KMS-11 (cell line): ENCODE data around the gene LCAT.

Experiments
- H2AFZ ChIP-seq: fragments of 200-600 bp; sonication (generic); 2 replicates; pipeline ENCODE4 v1.6.1; 2016; ENCODE audit warnings: antibody characterized with exemption, mixed run types, low read depth
- H3K27ac ChIP-seq: fragments of 200-600 bp; sonication (generic); 2 replicates; pipeline ENCODE4 v1.6.1; 2016; ENCODE audit warnings: mild to moderate bottlenecking, mixed run types
- H3K27me3 ChIP-seq: fragments of 200-600 bp; sonication (generic); 2 replicates; pipeline ENCODE4 v1.6.1; 2017; ENCODE audit warnings: mild to moderate bottlenecking, low read depth, mixed run types, moderate library complexity; ENCODE audit not compliant: insufficient read depth
- H3K36me3 ChIP-seq: fragments of 200-600 bp; sonication (generic); 2 replicates; pipeline ENCODE4 v1.6.1; 2017; ENCODE audit warnings: mild to moderate bottlenecking, mixed run types; ENCODE audit not compliant: insufficient read depth
- H3K4me1 ChIP-seq: fragments of 200-600 bp; sonication (generic); 2 replicates; pipeline ENCODE4 v1.6.1; 2016; ENCODE audit warnings: mild to moderate bottlenecking, low read depth, mixed run types; ENCODE audit not compliant: poor library complexity, severe bottlenecking
- H3K4me2 ChIP-seq: fragments of 200-600 bp; sonication (generic); 2 replicates; pipeline ENCODE4 v1.7.0; 2016; ENCODE audit warnings: mild to moderate bottlenecking, mixed run types
- H3K4me3 ChIP-seq: fragments of 200-600 bp; sonication (generic); IDR thresholded peaks from 2 replicates; pipeline ENCODE4 v1.6.1; 2017; ENCODE audit warnings: low read depth, low read length, mixed read lengths; ENCODE audit not compliant: insufficient read depth
- H3K79me2 ChIP-seq: fragments of 200-600 bp; sonication (generic); 2 replicates; pipeline ENCODE4 v1.6.1; 2016; ENCODE audit warnings: low read depth, mixed run types; ENCODE audit not compliant: insufficient read depth
- H3K9ac ChIP-seq: fragments of 200-600 bp; sonication (generic); 2 replicates; pipeline ENCODE4 v1.6.1; 2016; ENCODE audit warnings: mild to moderate bottlenecking, mixed run types
- H4K20me1 ChIP-seq: fragments of 200-600 bp; sonication (generic); 2 replicates; pipeline ENCODE4 v1.6.1; 2016; ENCODE audit warnings: mild to moderate bottlenecking, mixed run types; ENCODE audit not compliant: insufficient read depth
- CTCF ChIP-seq: fragments of 200-600 bp; sonication (generic); conservative IDR thresholded peaks from 2 replicates; pipeline ENCODE4 v1.6.1; 2017; ENCODE audit warnings: low read depth, mild to moderate bottlenecking, antibody characterized with exemption, low read length, moderate library complexity, mixed read lengths

Gene LCAT

GRCh38 chr16:67989322-67990017, 45.5 kb upstream of the LCAT start:
- no peak for TF ChIP-seq CTCF
- no peaks in the 10 kb centered on the region for H3K79me2 ChIP-seq
- H3K4me2 ChIP-seq: no peak overlapping the region
- no peak overlapping the region for H3K27ac ChIP-seq
- H2AFZ ChIP-seq: no peak overlapping the region
- H4K20me1 ChIP-seq: no peaks in the 10 kb centered on the region
- H3K4me3 ChIP-seq: no peak overlapping the region
- H3K4me1 ChIP-seq: peaks cover 28% of the 10 kb centered on the region
- no peak overlapping the region for H3K9ac ChIP-seq
- no peaks in the 10 kb centered on the region for H3K36me3 ChIP-seq
- H3K27me3 ChIP-seq: no peaks in the 10 kb centered on the region

- no peaks in the 10 kb centered on the region for H3K27me3 ChIP-seq
- H3K4me2 ChIP-seq: no peak overlapping the region
- H3K79me2 ChIP-seq: no peaks in the 10 kb centered on the region
- H4K20me1 ChIP-seq: no peaks in the 10 kb centered on the region
- H3K9ac ChIP-seq: no peak overlapping the region
- no peak for TF ChIP-seq CTCF
- H3K4me3 ChIP-seq: no peak overlapping the region
- H3K36me3 ChIP-seq: no peaks in the 10 kb centered on the region
- H2AFZ ChIP-seq: no peak overlapping the region
- H3K4me1 ChIP-seq: peaks cover 25% of the 10 kb centered on the region
- H3K27ac ChIP-seq: no peak overlapping the region
Measured at GRCh38 chr16:67988675-67989074, 44.8 kb upstream of the LCAT start.

GRCh38 chr16:67987460-67988160, 43.7 kb upstream of the LCAT start:
- no peaks in the 10 kb centered on the region for H3K27me3 ChIP-seq
- H3K4me3 ChIP-seq: no peak overlapping the region
- no peaks in the 10 kb centered on the region for H3K36me3 ChIP-seq
- H4K20me1 ChIP-seq: no peaks in the 10 kb centered on the region
- no peak overlapping the region for H3K27ac ChIP-seq
- TF ChIP-seq CTCF: no peak
- no peak overlapping the region for H2AFZ ChIP-seq
- peaks cover 17% of the 10 kb centered on the region for H3K4me1 ChIP-seq
- H3K79me2 ChIP-seq: no peaks in the 10 kb centered on the region
- H3K9ac ChIP-seq: no peak overlapping the region
- no peak overlapping the region for H3K4me2 ChIP-seq

- TF ChIP-seq CTCF: no peak
- H3K27me3 ChIP-seq: no peaks in the 10 kb centered on the region
- H3K36me3 ChIP-seq: no peaks in the 10 kb centered on the region
- no peak overlapping the region for H3K27ac ChIP-seq
- H2AFZ ChIP-seq: no peak overlapping the region
- H3K4me1 ChIP-seq: peaks cover 16% of the 10 kb centered on the region
- no peak overlapping the region for H3K4me3 ChIP-seq
- H3K4me2 ChIP-seq: no peak overlapping the region
- H3K9ac ChIP-seq: no peak overlapping the region
- no peaks in the 10 kb centered on the region for H3K79me2 ChIP-seq
- H4K20me1 ChIP-seq: no peaks in the 10 kb centered on the region
Measured at GRCh38 chr16:67986949-67987348, 43.0 kb upstream of the LCAT start.
